Esophagus squamous epithelium (tissue), 4 donors: ENCODE results near the gene FHIT.

ENCODE experiments used
- CTCF ChIP-seq, 6 experiments: fragments of 450-650 bp in 4 of 6; fragments of 200-600 bp in 2 of 6; sonication (generic) in 2 of 6; IDR thresholded peaks; one replicate each; pipeline ENCODE4 v1.5.1; 2016 to 2019; ENCODE audit warnings: antibody characterized with exemption in 6 of 6, mild to moderate bottlenecking in 4 of 6, moderate library complexity in 4 of 6
- POLR2A ChIP-seq, 4 donors: fragments of 450-650 bp; IDR thresholded peaks; one replicate each; pipeline ENCODE4 v1.6.1; 2017; ENCODE audit warnings: antibody characterized with exemption in 4 of 4, mild to moderate bottlenecking in 4 of 4, moderate library complexity in 3 of 4

- TF ChIP-seq CTCF (IDR thresholded peaks at IDR 0.05) = no peak
- TF ChIP-seq POLR2A (IDR thresholded peaks at IDR 0.05) = no peak
Measured at GRCh38 chr3:60906283-60906682, 345.0 kb downstream of the FHIT start.
